Measurements from ENCODE around the gene ARPC2. TPM values are rescaled to one million over a fixed set of nuclear protein-coding genes. Genes with fewer than 3 reads are reported as not detected.

ARPC2 gene
- total RNA-seq, 1 experiment from 2014 or later: 213 TPM

DNA sequence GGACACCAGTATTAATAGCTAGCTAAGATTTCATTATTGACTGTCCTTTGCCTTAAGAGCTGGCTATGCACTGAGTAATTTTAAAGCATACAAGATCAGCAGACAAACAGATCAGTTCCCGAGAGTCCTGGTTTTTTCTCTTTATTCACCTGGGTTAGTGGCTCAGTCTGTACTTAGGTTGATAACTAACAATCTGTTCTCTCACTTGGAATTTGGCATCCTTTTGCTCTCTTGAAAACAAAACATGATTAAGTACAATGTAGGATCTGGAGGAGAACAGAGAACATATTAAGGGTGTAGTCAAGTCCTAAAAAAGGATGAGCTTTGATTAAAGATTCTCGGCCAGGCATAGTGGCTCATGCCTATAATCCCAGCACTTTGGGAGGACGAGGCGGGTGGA is 16.6 kb downstream of the ARPC2 start:
- H3K4me2 ChIP-seq (ENCODE audit: low read length): no peak overlapping the region
- H3F3A ChIP-seq (ENCODE audit: low read length, unreplicated experiment): peaks cover 15% of the 10 kb centered on the region
- CTCF ChIA-PET: no interaction called here
- ATAC-seq (no peak), DNase-seq (no peak)
- H3K27me3 ChIP-seq (ENCODE audit: low read length): no peaks in the 10 kb centered on the region
- peaks cover 10% of the 10 kb centered on the region; the same call in 1 of the 2 replicates for H3K79me2 ChIP-seq (ENCODE audit: low read length)
- H3K9me2 ChIP-seq (replicated peaks; ENCODE audit: low read length): no peaks in the 10 kb centered on the region
- peaks cover 25% of the 10 kb centered on the region for H3K4me1 ChIP-seq (ENCODE audit: insufficient read depth, low read length)
- intact Hi-C loops (cut with micrococcal nuclease): no loop called here
- POLR2A ChIA-PET (ENCODE audit: unreplicated experiment): interaction anchor here (0.6 kb wide), 1 partner anchor 54 kb away, joined by 3 read pairs; no protein-coding TSS in a partner anchor
- H4K20me1 ChIP-seq (ENCODE audit: low read length): no peaks in the 10 kb centered on the region
- peaks cover 57% of the 10 kb centered on the region for H3K36me3 ChIP-seq (ENCODE audit: low read depth, low read length)
- no peak overlapping the region for H3K4me3 ChIP-seq (ENCODE audit: low read length)
- no peak overlapping the region for H3K9ac ChIP-seq (ENCODE audit: low read length)
- H3K9me3 ChIP-seq (ENCODE audit: low read length): no peaks in the 10 kb centered on the region
- no TSS peak for BruUV-seq (replicated peaks)
- no peak overlapping the region for H3K27ac ChIP-seq (ENCODE audit: low read length)
- no peak overlapping the region for H2AFZ ChIP-seq (ENCODE audit: low read length)
- TF ChIP-seq, protein P1, sequence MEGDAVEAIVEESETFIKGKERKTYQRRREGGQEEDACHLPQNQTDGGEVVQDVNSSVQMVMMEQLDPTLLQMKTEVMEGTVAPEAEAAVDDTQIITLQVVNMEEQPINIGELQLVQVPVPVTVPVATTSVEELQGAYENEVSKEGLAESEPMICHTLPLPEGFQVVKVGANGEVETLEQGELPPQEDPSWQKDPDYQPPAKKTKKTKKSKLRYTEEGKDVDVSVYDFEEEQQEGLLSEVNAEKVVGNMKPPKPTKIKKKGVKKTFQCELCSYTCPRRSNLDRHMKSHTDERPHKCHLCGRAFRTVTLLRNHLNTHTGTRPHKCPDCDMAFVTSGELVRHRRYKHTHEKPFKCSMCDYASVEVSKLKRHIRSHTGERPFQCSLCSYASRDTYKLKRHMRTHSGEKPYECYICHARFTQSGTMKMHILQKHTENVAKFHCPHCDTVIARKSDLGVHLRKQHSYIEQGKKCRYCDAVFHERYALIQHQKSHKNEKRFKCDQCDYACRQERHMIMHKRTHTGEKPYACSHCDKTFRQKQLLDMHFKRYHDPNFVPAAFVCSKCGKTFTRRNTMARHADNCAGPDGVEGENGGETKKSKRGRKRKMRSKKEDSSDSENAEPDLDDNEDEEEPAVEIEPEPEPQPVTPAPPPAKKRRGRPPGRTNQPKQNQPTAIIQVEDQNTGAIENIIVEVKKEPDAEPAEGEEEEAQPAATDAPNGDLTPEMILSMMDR (conservative IDR thresholded peaks at IDR 0.05; ENCODE audit: low read depth, low read length): no peak
- no peak for TF ChIP-seq EZH2 (IDR thresholded peaks at IDR 0.05; ENCODE audit: low read length, unreplicated experiment)
- no peak for TF ChIP-seq EZH2phosphoT487 (IDR thresholded peaks at IDR 0.05; ENCODE audit: borderline replicate concordance, low read length)

DNA sequence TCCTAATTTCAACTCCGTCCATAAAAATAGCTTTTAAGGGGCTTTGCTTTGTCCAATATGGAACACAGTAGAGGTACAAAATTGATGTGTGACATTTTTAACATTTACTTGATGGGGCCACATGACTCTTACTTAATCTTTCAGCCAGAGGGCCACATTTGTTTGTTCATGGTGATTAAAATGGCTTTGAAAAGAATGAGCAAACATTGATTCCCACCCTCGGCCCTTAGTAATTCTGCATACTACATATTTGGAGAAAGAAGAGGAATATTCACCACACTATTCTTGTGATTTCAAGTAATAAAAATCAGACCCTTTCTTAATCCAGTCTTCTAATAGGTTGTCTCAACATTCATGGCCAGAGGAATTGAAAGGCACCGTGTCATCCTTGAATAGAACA is 17.5 kb downstream of the ARPC2 start:
- 0 out of 2 replicates have a peak, but pooled peaks have one; percentile 33 for ATAC-seq
- no TSS peak for BruUV-seq (replicated peaks)
- TF ChIP-seq EZH2 (IDR thresholded peaks at IDR 0.05; ENCODE audit: low read length, unreplicated experiment): no peak
- no peak for TF ChIP-seq EZH2phosphoT487 (IDR thresholded peaks at IDR 0.05; ENCODE audit: borderline replicate concordance, low read length)
- TF ChIP-seq, protein P1 (conservative IDR thresholded peaks at IDR 0.05; ENCODE audit: low read depth, low read length): no peak
- Histone ChIP-seq H3K4me1 (ENCODE audit: insufficient read depth, low read length) (peaks cover 16% of the 10 kb centered on the region), H2AFZ (ENCODE audit: low read length) (no peak overlapping the region), H3K4me2 (ENCODE audit: low read length) (no peak overlapping the region), H3K9me3 (ENCODE audit: low read length) (no peaks in the 10 kb centered on the region), H3K36me3 (ENCODE audit: low read depth, low read length) (peaks cover 64% of the 10 kb centered on the region), H3F3A (ENCODE audit: low read length, unreplicated experiment) (peaks cover 6% of the 10 kb centered on the region), H3K27me3 (ENCODE audit: low read length) (no peaks in the 10 kb centered on the region), H3K9ac (ENCODE audit: low read length) (no peak overlapping the region), H3K27ac (ENCODE audit: low read length) (no peak overlapping the region), H3K9me2 (replicated peaks; ENCODE audit: low read length) (no peaks in the 10 kb centered on the region), H3K4me3 (ENCODE audit: low read length) (no peak overlapping the region), H3K79me2 (ENCODE audit: low read length) (peaks cover 10% of the 10 kb centered on the region; the same call in 1 of the 2 replicates), H4K20me1 (ENCODE audit: low read length) (no peaks in the 10 kb centered on the region)
- POLR2A ChIA-PET (ENCODE audit: unreplicated experiment): no interaction called here
- CTCF ChIA-PET: no interaction called here
- intact Hi-C loops (cut with micrococcal nuclease): no loop called here
- DNase-seq: no peak

DNA sequence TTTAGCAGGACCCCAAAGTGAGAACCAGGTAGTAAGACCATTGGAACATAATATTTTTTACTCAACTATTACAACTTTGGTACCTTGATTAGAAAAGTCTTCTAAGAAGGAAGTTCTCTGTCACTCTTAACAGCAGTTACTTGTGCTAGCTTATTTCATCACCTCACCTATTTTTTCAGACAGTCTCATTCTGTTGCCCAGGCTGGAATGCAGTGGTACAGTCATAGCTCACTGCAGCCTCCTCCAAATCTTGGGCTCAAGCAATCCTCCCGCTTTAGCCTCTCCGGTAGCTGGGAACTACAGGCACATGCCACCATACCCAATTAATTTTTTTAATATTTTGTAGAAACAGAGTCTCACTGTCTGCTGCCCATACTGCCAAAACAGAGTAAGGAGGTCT is 18.0 kb downstream of the ARPC2 start:
- intact Hi-C loops (cut with micrococcal nuclease): no loop called here
- no peak for DNase-seq
- TF ChIP-seq EZH2 (IDR thresholded peaks at IDR 0.05; ENCODE audit: low read length, unreplicated experiment) (no peak), EZH2phosphoT487 (IDR thresholded peaks at IDR 0.05; ENCODE audit: borderline replicate concordance, low read length) (no peak)
- TF ChIP-seq, protein P1 (conservative IDR thresholded peaks at IDR 0.05; ENCODE audit: low read depth, low read length): no peak
- BruUV-seq (replicated peaks): no TSS peak
- H4K20me1 ChIP-seq (ENCODE audit: low read length): no peaks in the 10 kb centered on the region
- peaks cover 11% of the 10 kb centered on the region for H3K4me1 ChIP-seq (ENCODE audit: insufficient read depth, low read length)
- H3K9me3 ChIP-seq (ENCODE audit: low read length): no peaks in the 10 kb centered on the region
- no peak for ATAC-seq
- H3K36me3 ChIP-seq (ENCODE audit: low read depth, low read length): peaks cover 61% of the 10 kb centered on the region
- no peak overlapping the region for H3K4me2 ChIP-seq (ENCODE audit: low read length)
- H2AFZ ChIP-seq (ENCODE audit: low read length): no peak overlapping the region
- H3K4me3 ChIP-seq (ENCODE audit: low read length): no peak overlapping the region
- no peaks in the 10 kb centered on the region for H3K27me3 ChIP-seq (ENCODE audit: low read length)
- H3K27ac ChIP-seq (ENCODE audit: low read length): no peak overlapping the region
- H3K79me2 ChIP-seq (ENCODE audit: low read length): peaks cover 10% of the 10 kb centered on the region; the same call in 1 of the 2 replicates
- ChIA-PET POLR2A (ENCODE audit: unreplicated experiment) (no interaction called here), CTCF (no interaction called here)
- peaks cover under 1% of the 10 kb centered on the region for H3F3A ChIP-seq (ENCODE audit: low read length, unreplicated experiment)
- H3K9ac ChIP-seq (ENCODE audit: low read length): no peak overlapping the region
- H3K9me2 ChIP-seq (replicated peaks; ENCODE audit: low read length): no peaks in the 10 kb centered on the region
